GM12878 (cell line): ENCODE measurements around the gene BIN1. TPM values are rescaled to one million over a fixed set of nuclear protein-coding genes. Genes with fewer than 3 reads are reported as not detected.

Experiments
- ATAC-seq: fragments of 200-7000 bp; cut with Tn5 transposase; 3 replicates; pipeline ENCODE4 v1.9.1; 2020; ENCODE audit warnings: mild to moderate bottlenecking, moderate library complexity
- BruUV-seq: library from RNA; stranded (reverse); fragments of 400-500 nt; replicated peaks from 2 replicates; lab custom pipeline; 2021; lab: Mats Ljungman, UMichigan
- CTCF ChIA-PET: fragments of 300-600 bp; sonication (Branson Sonifier 250); formaldehyde crosslinking; extraction: SDS; loops from one replicate; lab custom pipeline; 2021; ENCODE audit warnings: inconsistent platforms; lab: Yijun Ruan, JAX
- POLR2A ChIA-PET: fragments of 350-600 bp; formaldehyde crosslinking; extraction: SDS; loops from one replicate; lab custom pipeline; 2021; ENCODE audit warnings: inconsistent platforms; lab: Charles Lee
- RAD21 ChIA-PET: fragments of 300-600 bp; sonication (Branson Sonifier 250); formaldehyde crosslinking; loops from one replicate; lab custom pipeline; 2023; ENCODE audit warnings: antibody characterized with exemption; ENCODE audit not compliant: unreplicated experiment; lab: Charles Lee
- SMC1A ChIA-PET: fragments of 300-600 bp; sonication (Branson Sonifier 250); formaldehyde crosslinking; loops from one replicate; lab custom pipeline; 2023; ENCODE audit not compliant: unreplicated experiment, uncharacterized antibody; lab: Charles Lee
- DNase-seq: peaks from one replicate; pipeline ENCODE4 v3.0.0-alpha.2; 2011; ENCODE audit warnings: low read depth, low spot score
- FAIRE-seq: peaks from 3 replicates; lab custom pipeline; 2011; peaks lifted over from hg19 to GRCh38; lab: Jason Lieb, UNC
- H2AFZ ChIP-seq: 2 replicates; pipeline ENCODE4 v1.6.0; 2011; ENCODE audit warnings: low read depth, low read length, control low read depth; ENCODE audit not compliant: control insufficient read depth
- H3K27ac ChIP-seq: 2 replicates; pipeline ENCODE4 v1.5.1; 2011; ENCODE audit warnings: control low read depth; ENCODE audit not compliant: control insufficient read depth, insufficient read depth
- H3K27me3 ChIP-seq, 2 experiments: replicated peaks in 1 of 2; 2 replicates each; pipeline versions ENCODE4 v1.6.0 to v1.6.1; 2011; ENCODE audit warnings: low read length in 1 of 2; ENCODE audit not compliant: control insufficient read depth in 2 of 2, insufficient read depth in 2 of 2
- H3K36me3 ChIP-seq, 2 experiments: 2 replicates each; pipeline ENCODE4 v1.5.1; 2011; ENCODE audit warnings: low read length in 1 of 2; ENCODE audit not compliant: control insufficient read depth in 2 of 2, insufficient read depth in 2 of 2
- H3K4me1 ChIP-seq: 2 replicates; pipeline ENCODE4 v1.6.1; 2011; ENCODE audit warnings: mild to moderate bottlenecking, low read length, moderate library complexity, mixed read lengths; ENCODE audit not compliant: control insufficient read depth, insufficient read depth
- H3K4me2 ChIP-seq: 2 replicates; pipeline ENCODE4 v1.6.0; 2011; ENCODE audit warnings: control low read depth; ENCODE audit not compliant: control insufficient read depth, insufficient read depth
- H3K4me3 ChIP-seq: fragments of 200-600 bp; sonication (generic); 2 replicates; pipeline ENCODE4 v1.5.1; 2016
- H3K79me2 ChIP-seq: 2 replicates; pipeline ENCODE4 v1.6.0; 2011; ENCODE audit warnings: low read length; ENCODE audit not compliant: control insufficient read depth, insufficient read depth
- H3K9ac ChIP-seq: 2 replicates; pipeline ENCODE4 v1.8.0; 2011; ENCODE audit warnings: low read length, control low read depth, mixed read lengths; ENCODE audit not compliant: control insufficient read depth, insufficient read depth
- H3K9me3 ChIP-seq: replicated peaks from 3 replicates; pipeline ENCODE4 v1.5.1; 2011; ENCODE audit warnings: mild to moderate bottlenecking, low read length; ENCODE audit not compliant: control insufficient read depth, insufficient read depth
- H4K20me1 ChIP-seq: 2 replicates; pipeline ENCODE4 v1.6.0; 2011; ENCODE audit not compliant: control insufficient read depth, insufficient read depth
- CBFB ChIP-seq: IDR thresholded peaks from 2 replicates; pipeline ENCODE4 v1.6.1; 2016; ENCODE audit warnings: antibody characterized with exemption, low read depth
- CBX5 ChIP-seq: sonication (generic); IDR thresholded peaks from 2 replicates; pipeline ENCODE4 v1.6.1; 2016; ENCODE audit warnings: low read depth, moderate library complexity, mild to moderate bottlenecking, inconsistent platforms
- ETV6 ChIP-seq, 2 experiments: fragments of 450-650 bp in 1 of 2; IDR thresholded peaks in 1 of 2; conservative IDR thresholded peaks in 1 of 2; 2 replicates each; pipeline ENCODE4 v1.6.1; 2014; ENCODE audit warnings: antibody characterized with exemption in 1 of 2, borderline replicate concordance in 1 of 2, low read depth in 1 of 2, mild to moderate bottlenecking in 1 of 2, moderate library complexity in 1 of 2
- FOXM1 ChIP-seq: IDR thresholded peaks from 2 replicates; pipeline ENCODE4 v1.6.1; 2012; ENCODE audit warnings: low read depth, mild to moderate bottlenecking, inconsistent platforms, low read length, moderate library complexity
- PAX5 ChIP-seq: IDR thresholded peaks from 2 replicates; pipeline ENCODE4 v1.6.1; 2011; ENCODE audit warnings: low read depth, low read length, borderline replicate concordance
- STAT3 ChIP-seq: IDR thresholded peaks from 2 replicates; pipeline ENCODE4 v1.6.1; 2011; ENCODE audit warnings: low read depth, low read length, improper control_type of control experiment
- YBX1 ChIP-seq: fragments of 450-650 bp; IDR thresholded peaks from 2 replicates; pipeline ENCODE4 v1.6.1; 2016; ENCODE audit warnings: antibody characterized with exemption
- ZNF592 ChIP-seq: fragments of 450-650 bp; IDR thresholded peaks from 2 replicates; pipeline ENCODE4 v1.6.1; 2017; ENCODE audit warnings: mild to moderate bottlenecking, moderate library complexity
- WGBS: methylation state at CpG from one replicate; pipeline ENCODE4 v1.1.6; 2016; ENCODE audit warnings: low lambda C conversion rate; ENCODE audit not compliant: insufficient replicate concordance, insufficient coverage; ENCODE audit errors: missing lambda C conversion rate; 5-methylcytosine and 5-hydroxymethylcytosine counted together
- in situ Hi-C: fragments of 300-500 bp; cut with MboI; formaldehyde crosslinking; loops from 9 replicates; pipeline ENCODE4 v1.14.3; 2018; ENCODE audit warnings: mixed read lengths
- intact Hi-C: fragments of 100-400 bp; cut with micrococcal nuclease; formaldehyde crosslinking; loops from one replicate; pipeline ENCODE4 v1.14.2; 2022; ENCODE audit not compliant: unreplicated experiment
- polyA plus RNA-seq, 11 experiments: library from polyadenylated mRNA; depleted of rRNA in 4 of 11; unstranded in 6 of 11; stranded (reverse) in 5 of 11; fragments of >200 nt; fragmentation: Nextera tagmentation in 4 of 11; fragmentation: Illumina TruSeq in 1 of 11; extraction: Ambion mirVana in 4 of 11; extraction: Trizol in 1 of 11; gene quantifications; 1 replicate in 1 of 11; 2 replicates in 10 of 11; pipeline versions ENCODE4 v1.2.1 to v1.2.3, GENCODE V29; 2011 to 2016; ENCODE audit warnings: inconsistent platforms in 2 of 11, missing spikeins in 2 of 11, low read depth in 1 of 11
- total RNA-seq, 4 experiments: library from RNA; depleted of rRNA in 3 of 4; stranded (reverse); fragments of >200 nt in 3 of 4; fragmentation: Illumina TruSeq in 1 of 4; extraction: Trizol in 1 of 4; gene quantifications; 2 replicates each; pipeline versions ENCODE4 v1.2.1 to v1.2.3, GENCODE V29; 2013 to 2021
- TF ChIP-seq, protein P1 (sequence below): IDR thresholded peaks from 2 replicates; pipeline ENCODE4 v1.6.1; 2012; ENCODE audit warnings: improper control_type of control experiment, low read depth, low read length; ENCODE audit not compliant: insufficient replicate concordance

BIN1 gene
- total and polyA plus RNA-seq, 10 of the 15 experiments (the other 5 are each of a cell fraction or from before 2014, with no cell fraction given): 0.32 to 21.3 (median 11.2) TPM

DNA sequence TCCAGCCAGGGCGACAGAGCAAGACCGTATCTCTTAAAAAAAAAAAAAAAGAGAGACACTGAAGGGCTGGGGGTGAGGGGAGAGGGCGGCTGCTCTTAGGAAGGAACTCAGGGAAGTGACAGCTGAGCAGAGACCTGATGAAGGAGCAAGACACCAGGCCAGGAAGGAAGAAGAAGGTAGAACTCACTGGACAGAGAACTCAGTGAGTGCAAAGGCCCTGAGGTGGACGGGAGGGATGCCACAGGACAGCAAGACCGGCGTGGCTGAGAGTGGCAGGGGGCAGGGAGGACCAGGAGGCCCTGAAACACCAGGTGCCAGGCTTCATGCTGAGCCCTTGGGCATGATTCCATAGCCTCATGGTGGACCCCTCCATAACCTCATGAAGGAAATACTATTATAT lies 18.2 kb downstream of the BIN1 start:
- BruUV-seq: no TSS peak
- in situ Hi-C loops: no loop called here

More for the DNA sequence above, 18.2 kb downstream of the BIN1 start:
- ATAC-seq (no peak), FAIRE-seq (no peak), DNase-seq (no peak)
- CTCF ChIA-PET: interaction anchor here (1.0 kb wide), 1 partner anchor 41 kb away, joined by 3 read pairs; no protein-coding TSS in a partner anchor
- Histone ChIP-seq H3K36me3 (no peaks in the 10 kb centered on the region), H3K4me2 (no peak overlapping the region), H3K9ac (no peak overlapping the region), H3K27me3 (no peaks in the 10 kb centered on the region; a peak in 1 of 4 replicates), H2AFZ (no peak overlapping the region), H3K4me1 (peaks cover 34% of the 10 kb centered on the region), H3K79me2 (no peaks in the 10 kb centered on the region), H3K9me3 (no peaks in the 10 kb centered on the region), H4K20me1 (no peaks in the 10 kb centered on the region), H3K27ac (no peak overlapping the region), H3K4me3 (no peak overlapping the region)
- SMC1A ChIA-PET: interaction anchor here (0.6 kb wide), 1 partner anchor 59 kb away, joined by 3 read pairs; no protein-coding TSS in a partner anchor
- WGBS: 50% methylated on average over 5 of the region's 6 CpGs
- POLR2A ChIA-PET: interaction anchor here (0.6 kb wide), 1 partner anchor 9 kb away, joined by 3 read pairs; no protein-coding TSS in a partner anchor
- no peak for TF ChIP-seq CBFB
- TF ChIP-seq, protein P1, sequence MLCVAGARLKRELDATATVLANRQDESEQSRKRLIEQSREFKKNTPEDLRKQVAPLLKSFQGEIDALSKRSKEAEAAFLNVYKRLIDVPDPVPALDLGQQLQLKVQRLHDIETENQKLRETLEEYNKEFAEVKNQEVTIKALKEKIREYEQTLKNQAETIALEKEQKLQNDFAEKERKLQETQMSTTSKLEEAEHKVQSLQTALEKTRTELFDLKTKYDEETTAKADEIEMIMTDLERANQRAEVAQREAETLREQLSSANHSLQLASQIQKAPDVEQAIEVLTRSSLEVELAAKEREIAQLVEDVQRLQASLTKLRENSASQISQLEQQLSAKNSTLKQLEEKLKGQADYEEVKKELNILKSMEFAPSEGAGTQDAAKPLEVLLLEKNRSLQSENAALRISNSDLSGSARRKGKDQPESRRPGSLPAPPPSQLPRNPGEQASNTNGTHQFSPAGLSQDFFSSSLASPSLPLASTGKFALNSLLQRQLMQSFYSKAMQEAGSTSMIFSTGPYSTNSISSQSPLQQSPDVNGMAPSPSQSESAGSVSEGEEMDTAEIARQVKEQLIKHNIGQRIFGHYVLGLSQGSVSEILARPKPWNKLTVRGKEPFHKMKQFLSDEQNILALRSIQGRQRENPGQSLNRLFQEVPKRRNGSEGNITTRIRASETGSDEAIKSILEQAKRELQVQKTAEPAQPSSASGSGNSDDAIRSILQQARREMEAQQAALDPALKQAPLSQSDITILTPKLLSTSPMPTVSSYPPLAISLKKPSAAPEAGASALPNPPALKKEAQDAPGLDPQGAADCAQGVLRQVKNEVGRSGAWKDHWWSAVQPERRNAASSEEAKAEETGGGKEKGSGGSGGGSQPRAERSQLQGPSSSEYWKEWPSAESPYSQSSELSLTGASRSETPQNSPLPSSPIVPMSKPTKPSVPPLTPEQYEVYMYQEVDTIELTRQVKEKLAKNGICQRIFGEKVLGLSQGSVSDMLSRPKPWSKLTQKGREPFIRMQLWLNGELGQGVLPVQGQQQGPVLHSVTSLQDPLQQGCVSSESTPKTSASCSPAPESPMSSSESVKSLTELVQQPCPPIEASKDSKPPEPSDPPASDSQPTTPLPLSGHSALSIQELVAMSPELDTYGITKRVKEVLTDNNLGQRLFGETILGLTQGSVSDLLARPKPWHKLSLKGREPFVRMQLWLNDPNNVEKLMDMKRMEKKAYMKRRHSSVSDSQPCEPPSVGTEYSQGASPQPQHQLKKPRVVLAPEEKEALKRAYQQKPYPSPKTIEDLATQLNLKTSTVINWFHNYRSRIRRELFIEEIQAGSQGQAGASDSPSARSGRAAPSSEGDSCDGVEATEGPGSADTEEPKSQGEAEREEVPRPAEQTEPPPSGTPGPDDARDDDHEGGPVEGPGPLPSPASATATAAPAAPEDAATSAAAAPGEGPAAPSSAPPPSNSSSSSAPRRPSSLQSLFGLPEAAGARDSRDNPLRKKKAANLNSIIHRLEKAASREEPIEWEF: no peak
- TF ChIP-seq ETV6 (conservative IDR thresholded peaks at IDR 0.05 in 1 of 2, IDR thresholded peaks at IDR 0.05 in 1 of 2; ENCODE audit: borderline replicate concordance in 1 of 2, low read depth in 1 of 2): no peak
- no peak for TF ChIP-seq FOXM1
- no peak for TF ChIP-seq ZNF592
- TF ChIP-seq STAT3: no peak
- no peak for TF ChIP-seq CBX5
- TF ChIP-seq YBX1: no peak
- TF ChIP-seq PAX5: no peak
- RAD21 ChIA-PET: interaction anchor here (0.8 kb wide), 1 partner anchor 24 kb away, joined by 3 read pairs; no protein-coding TSS in a partner anchor
- intact Hi-C loops: loop anchor here (10.0 kb wide), 1 partner anchor 206 kb away; the partner anchor contains the start of gene ERCC3
